ENCODE measurements around the gene PAPSS2.

The PAPSS2 gene

DNA sequence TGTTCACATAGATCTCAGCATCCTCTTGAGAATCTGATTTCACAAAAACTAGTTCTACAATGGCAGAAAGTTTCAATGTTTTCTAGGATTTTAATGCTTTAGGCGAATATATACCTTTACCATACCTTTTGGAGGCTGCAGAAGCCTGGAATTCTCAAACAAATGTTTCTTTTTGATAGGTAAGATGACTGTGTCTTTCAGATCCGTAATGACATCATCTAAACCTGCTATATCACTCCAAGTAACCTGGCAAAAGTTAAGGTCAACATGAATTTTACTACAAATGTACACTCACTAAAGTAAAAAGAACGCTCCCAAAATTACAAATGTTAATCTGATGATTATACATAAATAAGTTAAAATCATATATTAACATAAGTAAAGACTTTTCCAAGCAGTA is 130.5 kb downstream of the PAPSS2 start:
- no peak for DNase-seq (ENCODE audit: low spot score)

DNA sequence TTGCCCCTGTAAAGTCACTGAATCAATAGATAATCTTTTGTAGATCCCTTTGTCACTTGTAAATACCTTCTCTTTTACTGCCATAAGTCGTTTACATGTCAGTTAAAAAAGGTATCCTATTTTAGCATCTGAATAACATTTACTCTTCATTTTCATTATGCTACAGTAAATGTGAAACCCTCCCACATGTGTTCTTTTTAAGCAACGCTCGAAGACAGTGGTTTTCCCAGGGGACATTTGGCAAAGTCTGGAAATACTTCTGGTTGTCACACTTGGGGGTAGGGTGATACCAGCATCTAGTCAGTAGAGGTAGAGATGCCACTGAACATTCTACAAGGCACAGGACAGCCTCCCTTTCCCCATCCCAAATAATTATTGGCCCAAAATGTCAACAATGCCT is 134.6 kb downstream of the PAPSS2 start:
- DNase-seq (ENCODE audit: low spot score): no peak

Data from cerebellar cortex (tissue), 1 donor.